HG03066 (cell line): ENCODE data around the gene CSMD2.
"Not testable (repeated sequence)": the region's sequence is repeated elsewhere in the genome, so short reads cannot be mapped to it uniquely, and the experiment has no call there.

ENCODE experiments used
- ATAC-seq: cut with Tn5 transposase; IDR thresholded peaks from one replicate; pipeline ENCODE4 v1.9.1; 2021; ENCODE audit warnings: low read depth; ENCODE audit not compliant: unreplicated experiment

Gene CSMD2

GRCh38 chr1:34164771-34165391, at the start of gene CSMD2:
Gene CSMD2 (minus strand): TSS chr1:34165230. CDS start chr1:34165097, 133 bp downstream.
- ATAC-seq, result no peak

- ATAC-seq, result no peak
Observed at GRCh38 chr1:34213956-34214355, 48.9 kb upstream of the CSMD2 start.

GRCh38 chr1:34212673-34213072, 47.6 kb upstream of the CSMD2 start:
- ATAC-seq, result no peak

GRCh38 chr1:34199927-34200326, 34.9 kb upstream of the CSMD2 start:
- ATAC-seq, result no peak

- no peak for ATAC-seq
Observed at GRCh38 chr1:34192621-34193020, 27.6 kb upstream of the CSMD2 start.

- no peak for ATAC-seq
Observed at GRCh38 chr1:34190692-34191091, 25.7 kb upstream of the CSMD2 start.

- ATAC-seq, result no peak
Observed at GRCh38 chr1:34188985-34189384, 24.0 kb upstream of the CSMD2 start.

- no peak for ATAC-seq
Observed at GRCh38 chr1:34188418-34188817, 23.4 kb upstream of the CSMD2 start.

GRCh38 chr1:34186741-34187494, 21.9 kb upstream of the CSMD2 start:
- ATAC-seq, result no peak

GRCh38 chr1:34183381-34183780, 18.4 kb upstream of the CSMD2 start:
- not testable (repeated sequence) for ATAC-seq

GRCh38 chr1:34178072-34178471, 13.0 kb upstream of the CSMD2 start:
- no peak for ATAC-seq

- no peak for ATAC-seq
Observed at GRCh38 chr1:34176830-34177603, 12.0 kb upstream of the CSMD2 start, which contains the start of gene C1orf94. Gene C1orf94 (plus strand): TSS chr1:34176907. CDS start chr1:34177790, 883 bp downstream.

GRCh38 chr1:34175744-34176143, 10.7 kb upstream of the CSMD2 start:
- ATAC-seq, result no peak

- no peak for ATAC-seq
Observed at GRCh38 chr1:34167389-34167788, 2.4 kb upstream of the CSMD2 start.

- no peak for ATAC-seq
Observed at GRCh38 chr1:34166625-34167361, 1.8 kb upstream of the CSMD2 start.

GRCh38 chr1:34166191-34166624, 1.2 kb upstream of the CSMD2 start:
- ATAC-seq, result no peak

GRCh38 chr1:34165422-34165921, 442 bp upstream of the CSMD2 start:
- no peak for ATAC-seq

- ATAC-seq, result no peak
Observed at GRCh38 chr1:34163792-34164731, 968 bp downstream of the CSMD2 start.
